ENCODE measurements around the gene ADGRV1. TPM values are rescaled to one million over a fixed set of nuclear protein-coding genes. Genes with fewer than 3 reads are reported as not detected.
"Not testable (repeated sequence)": the region's sequence is repeated elsewhere in the genome, so short reads cannot be mapped to it uniquely, and the experiment has no call there.

ADGRV1 gene
- polyA plus RNA-seq, 4 donors, result 10.7 to 13.9 (median 11.3) TPM

- DNase-seq (ENCODE audit: low read depth in 4 of 4, low spot score in 2 of 4), result no peak
These were observed 145.3 kb downstream of the ADGRV1 start for GRCh38 chr5:90703932-90704331.

GRCh38 chr5:90707698-90708097 lies 149.1 kb downstream of the ADGRV1 start:
- no peak for DNase-seq (ENCODE audit: low read depth in 4 of 4, low spot score in 2 of 4)

DNA sequence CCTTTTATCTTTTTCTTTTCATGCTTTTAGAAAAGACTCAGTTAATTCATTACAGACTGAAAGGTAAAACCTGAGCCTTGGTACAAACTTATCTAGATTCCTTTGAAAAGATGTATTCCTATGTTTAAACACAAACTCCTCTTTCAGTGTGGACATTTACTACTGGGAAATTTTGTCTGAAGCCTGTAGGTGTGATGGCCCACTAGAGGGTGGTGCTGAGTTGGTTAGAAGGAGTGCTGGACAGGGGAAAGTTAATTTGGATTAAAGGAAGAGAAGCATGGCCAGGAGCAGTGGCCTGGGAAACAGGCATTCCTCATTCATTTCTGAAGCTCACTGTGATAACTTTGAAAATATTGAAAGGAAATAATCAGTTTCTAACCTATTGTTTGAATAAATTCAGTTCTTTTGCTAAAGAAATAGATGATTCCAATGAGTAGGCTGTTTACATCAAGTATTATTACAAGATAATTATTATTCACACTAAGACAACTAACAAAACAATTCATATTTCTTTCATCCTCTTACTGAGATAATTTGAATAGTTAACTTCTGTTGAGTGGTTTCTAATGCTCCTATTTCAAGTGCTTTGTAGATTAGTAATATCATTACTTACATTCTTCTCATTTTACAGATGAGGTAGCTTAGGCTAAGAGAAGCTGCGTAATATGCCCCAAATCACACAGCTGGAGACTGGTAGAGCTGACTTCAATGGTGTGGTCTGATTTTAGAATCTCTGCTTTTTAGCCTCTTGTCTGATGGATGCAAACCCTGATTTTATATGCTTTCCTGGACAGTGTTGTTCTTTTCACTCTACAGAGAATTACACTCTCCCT lies 150.9 kb downstream of the ADGRV1 start:
- DNase-seq (ENCODE audit: low read depth in 4 of 4, low spot score in 2 of 4), result peak in 2 of 4 donors; percentile 8 to 23

DNA sequence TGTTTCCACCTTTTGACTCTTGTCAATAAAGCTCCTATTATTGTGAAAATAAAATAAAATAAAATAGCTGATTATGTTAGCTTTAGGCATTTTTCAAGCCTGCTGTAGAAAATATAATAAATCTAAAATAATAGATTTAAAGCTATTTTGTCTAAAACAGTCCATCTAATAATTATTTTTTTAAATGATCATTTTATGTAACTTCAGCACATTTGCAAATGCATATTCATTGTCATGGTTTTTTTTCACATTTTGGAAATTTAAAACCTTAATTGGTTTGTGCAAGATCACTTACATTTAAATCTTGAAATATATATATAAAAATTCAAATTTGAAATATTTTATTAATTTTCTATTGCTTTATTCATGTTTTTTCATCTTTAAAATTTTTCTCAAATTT lies 159.8 kb downstream of the ADGRV1 start:
- DNase-seq (ENCODE audit: low read depth in 4 of 4, low spot score in 2 of 4), result no peak

DNA sequence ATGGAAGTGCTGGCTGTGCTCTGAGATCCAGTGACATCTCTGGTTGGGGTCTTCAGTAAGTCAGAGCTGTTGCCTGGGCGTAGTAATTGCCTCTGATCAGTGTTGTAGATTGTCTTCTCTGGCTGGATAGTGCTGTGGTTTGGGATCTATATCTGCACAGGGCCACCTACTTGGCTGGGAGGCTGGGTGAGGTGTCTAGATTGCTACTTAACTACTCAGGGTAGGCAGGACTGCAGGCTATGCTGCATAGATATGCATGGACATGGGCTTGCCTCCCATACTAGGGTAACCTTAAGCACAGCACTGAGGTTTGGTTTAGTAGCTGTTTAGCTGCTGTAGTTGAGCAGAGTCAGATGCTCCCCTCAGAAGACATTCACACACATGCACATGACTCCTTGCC lies 181.0 kb downstream of the ADGRV1 start:
- no peak for DNase-seq (ENCODE audit: low read depth in 4 of 4, low spot score in 2 of 4)

GRCh38 chr5:90740244-90740799 lies 181.7 kb downstream of the ADGRV1 start:
- no peak for DNase-seq (ENCODE audit: low read depth in 4 of 4, low spot score in 2 of 4)

DNA sequence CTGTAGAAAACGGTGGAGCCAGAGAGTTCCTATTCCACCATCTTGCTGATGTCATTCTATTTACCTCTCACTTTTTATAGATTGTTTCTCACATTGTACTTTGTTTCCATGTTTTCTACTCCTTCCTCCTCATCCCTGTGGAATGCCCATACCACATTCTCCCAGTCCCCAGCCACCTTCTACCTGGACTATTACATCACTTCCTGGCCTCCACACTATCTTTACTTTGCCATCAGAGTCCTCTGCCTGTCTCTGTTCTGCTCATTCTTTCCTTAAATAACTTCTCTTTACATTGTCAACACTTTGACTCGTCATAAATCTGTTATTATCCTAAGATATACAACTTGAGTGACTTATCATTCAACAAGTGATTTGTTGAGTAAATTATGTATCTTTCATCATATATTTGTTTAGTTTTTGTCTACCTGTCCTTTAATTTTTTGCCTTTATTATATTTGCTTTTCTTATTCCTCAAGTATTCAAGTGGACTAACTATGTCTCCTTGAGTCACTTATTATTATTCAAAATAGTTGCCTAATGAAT lies 182.5 kb downstream of the ADGRV1 start:
- DNase-seq (ENCODE audit: low read depth in 4 of 4, low spot score in 2 of 4), result no peak

DNA sequence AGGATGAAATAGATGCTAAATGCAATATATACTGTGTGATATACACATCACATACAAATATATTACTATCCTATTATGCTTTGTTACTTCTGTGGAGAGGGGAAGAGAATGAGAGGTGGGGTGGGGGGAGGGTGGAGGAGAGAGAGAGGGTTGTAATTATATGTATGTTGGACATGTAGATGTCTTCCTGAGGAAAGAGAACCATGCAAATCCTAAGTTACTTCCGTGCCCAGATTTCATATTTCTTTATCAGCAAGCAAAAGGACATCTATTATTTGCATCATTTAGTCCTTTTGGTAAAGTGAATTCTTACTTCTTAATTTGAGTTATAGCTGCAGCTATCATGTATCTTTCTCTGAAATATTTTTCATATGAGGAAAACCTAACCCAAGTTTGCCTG lies 187.5 kb downstream of the ADGRV1 start:
- DNase-seq (ENCODE audit: low read depth in 4 of 4, low spot score in 2 of 4), result no peak

GRCh38 chr5:90747175-90747574 lies 188.6 kb downstream of the ADGRV1 start:
- DNase-seq (ENCODE audit: low read depth in 4 of 4, low spot score in 2 of 4), result no peak

GRCh38 chr5:90747693-90748092 lies 189.1 kb downstream of the ADGRV1 start:
- peak in 1 of 4 donors; percentile 3 for DNase-seq (ENCODE audit: low read depth in 4 of 4, low spot score in 2 of 4)

DNA sequence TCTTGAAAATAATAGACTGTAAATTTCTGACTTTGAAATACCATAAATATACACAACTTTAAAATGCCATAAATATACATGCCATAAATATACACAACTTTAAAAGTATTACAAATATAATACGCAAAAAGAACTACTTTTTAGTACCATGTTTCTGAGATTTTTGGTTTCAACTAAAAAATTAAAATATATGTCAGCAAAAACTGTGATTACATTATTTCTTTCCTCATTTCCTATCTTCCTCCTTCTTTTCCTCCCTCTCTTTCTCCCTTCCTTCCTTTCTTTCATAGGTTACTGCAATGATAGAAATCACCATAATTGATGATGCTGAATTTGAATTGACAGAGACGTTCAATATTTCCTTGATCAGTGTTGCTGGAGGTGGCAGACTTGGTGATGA lies 200.5 kb downstream of the ADGRV1 start:
- no peak for DNase-seq (ENCODE audit: low read depth in 4 of 4, low spot score in 2 of 4)

DNA sequence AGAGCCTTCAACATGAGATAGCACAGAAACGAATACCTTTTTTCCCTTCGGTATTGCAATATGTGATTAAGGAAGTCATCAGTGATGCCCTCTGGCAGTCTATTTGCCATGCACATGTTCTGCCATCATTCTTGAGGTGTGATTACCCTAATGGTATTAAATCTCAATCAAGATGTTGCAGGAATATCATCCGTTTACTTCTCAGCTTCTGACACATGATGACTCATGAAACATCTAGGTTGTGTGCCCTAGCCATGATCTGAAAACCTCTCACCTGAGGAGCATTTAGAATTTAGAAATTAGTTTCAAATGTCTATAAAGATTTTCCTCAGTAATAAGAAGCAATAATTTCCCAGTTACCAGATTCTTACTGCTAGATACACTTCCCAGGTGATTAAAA lies 209.1 kb downstream of the ADGRV1 start:
- no peak for DNase-seq (ENCODE audit: low read depth in 4 of 4, low spot score in 2 of 4)

DNA sequence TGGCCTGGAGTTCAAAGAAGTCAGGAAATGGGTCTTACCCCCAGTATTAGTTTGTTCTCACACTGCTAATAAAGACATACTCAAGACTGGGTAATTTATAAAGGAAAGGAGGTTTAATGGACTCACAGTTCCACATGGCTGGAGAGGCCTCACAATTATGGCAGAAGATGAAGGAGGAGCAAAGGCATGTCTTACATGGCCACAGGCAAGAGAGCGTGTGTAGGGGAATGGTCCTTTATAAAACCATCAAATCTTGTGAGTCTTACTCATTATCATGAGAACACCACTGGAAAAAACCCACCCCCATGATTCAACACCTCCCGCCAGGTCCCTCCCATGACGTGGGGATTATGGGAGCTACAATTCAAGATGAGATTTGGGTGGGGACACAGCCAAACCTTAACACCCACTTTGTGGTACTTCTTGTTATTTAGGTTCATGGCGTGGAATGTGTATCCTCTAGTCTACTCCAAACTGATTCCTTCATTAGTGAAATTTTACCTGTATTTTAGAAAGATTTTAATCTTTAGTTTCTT lies 211.5 kb downstream of the ADGRV1 start:
- not testable (repeated sequence) for DNase-seq (ENCODE audit: low read depth in 4 of 4, low spot score in 2 of 4)

DNA sequence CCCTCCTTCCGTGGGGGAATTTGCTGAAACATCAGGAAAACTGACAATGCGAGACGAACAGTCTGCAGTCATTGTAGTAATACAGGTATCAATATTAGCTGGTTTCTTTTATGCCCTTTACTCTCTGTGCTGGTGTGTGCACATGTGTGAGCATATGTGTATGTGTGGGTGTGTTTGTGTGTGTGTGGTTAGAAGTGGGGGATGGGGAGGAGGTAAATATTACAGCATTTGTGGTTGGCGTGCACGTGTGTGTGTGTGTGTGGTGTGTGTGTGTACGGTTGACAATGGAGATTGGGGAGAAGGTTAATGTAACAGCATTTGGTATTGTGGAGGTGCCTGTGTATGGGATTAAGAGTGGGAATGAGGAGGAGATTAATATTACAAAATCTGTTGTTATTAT lies 219.4 kb downstream of the ADGRV1 start:
- no peak for DNase-seq (ENCODE audit: low read depth in 4 of 4, low spot score in 2 of 4)

DNA sequence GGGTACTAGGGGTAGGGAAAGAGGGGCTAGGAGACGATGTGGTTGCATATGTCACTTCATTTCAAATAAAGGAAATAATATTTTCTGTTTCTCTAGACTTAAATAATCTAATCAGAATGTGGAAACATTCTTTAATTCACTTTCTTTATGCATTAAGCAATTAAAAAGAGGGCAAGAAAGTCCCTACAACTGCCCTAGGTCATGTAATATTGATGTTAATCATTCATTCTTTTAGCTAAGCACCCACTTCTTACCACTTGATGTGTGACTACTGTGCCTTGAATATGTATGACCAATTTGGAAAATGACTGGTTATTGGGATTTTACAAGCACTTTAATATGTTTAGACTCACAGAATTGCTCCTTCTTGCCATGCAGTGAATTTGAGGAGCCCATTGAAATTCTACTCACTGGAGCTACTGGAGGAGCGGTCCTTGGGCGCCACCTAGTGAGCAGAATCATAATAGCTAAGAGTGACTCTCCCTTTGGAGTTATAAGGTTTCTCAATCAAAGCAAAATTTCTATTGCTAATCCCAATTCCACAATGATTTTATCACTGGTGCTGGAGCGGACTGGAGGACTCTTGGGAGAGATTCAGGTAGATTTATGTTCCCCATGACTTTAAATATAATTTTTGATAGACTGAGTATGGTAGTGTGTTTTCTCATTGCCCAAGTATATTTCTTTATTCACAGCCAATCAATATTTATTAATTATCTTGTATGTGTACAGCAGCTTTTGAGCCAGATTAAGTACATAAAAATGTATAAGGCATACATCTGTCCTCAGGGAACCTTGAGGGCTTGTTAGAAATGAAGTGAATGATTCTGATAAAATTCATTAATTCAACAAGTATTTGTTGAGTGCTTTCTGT lies 225.1 kb downstream of the ADGRV1 start:
- peak in 2 of 4 donors; percentile 19 to 44 for DNase-seq (ENCODE audit: low read depth in 4 of 4, low spot score in 2 of 4)

- DNase-seq (ENCODE audit: low read depth in 4 of 4, low spot score in 2 of 4), result no peak
These were observed 228.2 kb downstream of the ADGRV1 start for GRCh38 chr5:90786756-90787155.

GRCh38 chr5:90792725-90793124 lies 234.1 kb downstream of the ADGRV1 start:
- no peak for DNase-seq (ENCODE audit: low read depth in 4 of 4, low spot score in 2 of 4)

DNA sequence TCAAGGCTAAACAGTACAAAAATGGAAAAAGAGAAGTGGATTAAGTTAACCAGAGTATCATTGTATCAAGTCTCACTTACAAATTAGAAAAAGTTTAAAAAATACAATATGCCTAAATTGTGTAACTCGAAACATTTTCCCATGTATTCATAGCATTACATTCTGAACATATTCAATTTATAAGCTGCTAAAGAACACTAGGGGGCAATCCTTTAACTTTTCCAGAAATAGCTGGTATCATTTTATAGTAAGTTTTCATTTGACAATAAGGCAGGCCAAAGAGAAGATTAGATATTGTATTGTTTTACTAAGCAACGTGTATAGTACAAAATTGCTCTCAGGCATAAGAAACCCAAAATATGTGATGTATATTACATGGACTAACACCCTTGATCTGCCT lies 234.6 kb downstream of the ADGRV1 start:
- no peak for DNase-seq (ENCODE audit: low read depth in 4 of 4, low spot score in 2 of 4)

DNA sequence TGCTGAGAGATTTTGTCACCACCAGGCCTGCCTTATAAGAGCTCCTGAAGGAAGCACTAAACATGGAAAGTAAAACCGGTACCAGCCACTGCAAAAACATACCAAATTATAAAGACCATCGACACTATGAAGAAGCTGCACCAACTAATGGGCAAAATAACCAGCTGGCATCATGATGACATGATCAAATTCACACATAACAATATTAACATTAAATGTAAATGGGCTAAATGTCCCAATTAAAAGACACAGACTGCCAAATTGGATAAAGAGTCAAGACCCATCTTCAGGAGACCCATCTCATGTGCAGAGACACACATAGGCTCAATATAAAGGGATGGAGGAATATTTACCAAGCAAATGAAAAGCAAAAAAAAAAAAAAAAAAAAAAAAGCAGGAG lies 238.3 kb downstream of the ADGRV1 start:
- DNase-seq (ENCODE audit: low read depth in 4 of 4, low spot score in 2 of 4), result not testable (repeated sequence)

DNA sequence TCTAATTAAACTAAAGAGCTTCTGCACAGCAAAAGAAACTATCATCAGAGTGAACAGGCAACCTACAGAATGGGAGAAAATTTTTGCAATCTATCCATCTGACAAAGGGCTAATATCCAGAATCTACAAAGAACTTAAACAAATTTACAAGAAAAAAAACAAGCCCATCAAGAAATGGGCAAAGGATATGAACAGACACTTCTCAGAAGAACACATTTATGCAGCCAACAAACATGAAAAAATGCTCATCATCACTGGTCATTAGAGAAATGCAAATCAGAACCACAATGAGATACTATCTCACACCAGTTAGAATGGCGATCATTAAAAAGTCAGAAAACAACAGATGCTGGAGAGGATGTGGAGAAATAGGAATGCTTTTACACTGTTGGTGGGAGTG lies 241.5 kb downstream of the ADGRV1 start:
- not testable (repeated sequence) for DNase-seq (ENCODE audit: low read depth in 4 of 4, low spot score in 2 of 4)

- DNase-seq (ENCODE audit: low read depth in 4 of 4, low spot score in 2 of 4), result not testable (repeated sequence)
These were observed 241.9 kb downstream of the ADGRV1 start for GRCh38 chr5:90800515-90800914.

All from left renal cortex interstitium (tissue), 4 donors.